ENCODE measurements around the gene CWC25.

CWC25 gene

GRCh38 chr17:38824899-38825761, at the start of gene CWC25:
TSS of gene CWC25 (minus strand) at chr17:38825321. CDS start at chr17:38825183, 138 bp downstream.
- ATAC-seq = peak; percentile 88
- TF ChIP-seq BACH2 (CRISPR knock-in tag; IDR thresholded peaks at IDR 0.05; ENCODE audit: borderline replicate concordance) (no peak), TSHZ2 (CRISPR knock-in tag; IDR thresholded peaks at IDR 0.05) (0 out of 2 replicates have a peak, but pooled peaks have one; percentile 35), ZFP3 (CRISPR knock-in tag; IDR thresholded peaks at IDR 0.05) (no peak)

GRCh38 chr17:38873640-38874380, 48.7 kb upstream of the CWC25 start:
- TF ChIP-seq ZNF8 (CRISPR knock-in tag; IDR thresholded peaks at IDR 0.05) (no peak), POU6F1 (CRISPR knock-in tag; IDR thresholded peaks at IDR 0.05; ENCODE audit: borderline replicate concordance, low read depth) (no peak), ZNF70 (CRISPR knock-in tag; IDR thresholded peaks at IDR 0.05) (no peak), ZNF565 (CRISPR knock-in tag; conservative IDR thresholded peaks at IDR 0.05; ENCODE audit: low read depth) (no peak), TSHZ2 (CRISPR knock-in tag; IDR thresholded peaks at IDR 0.05) (no peak)
- no peak for ATAC-seq

DNA sequence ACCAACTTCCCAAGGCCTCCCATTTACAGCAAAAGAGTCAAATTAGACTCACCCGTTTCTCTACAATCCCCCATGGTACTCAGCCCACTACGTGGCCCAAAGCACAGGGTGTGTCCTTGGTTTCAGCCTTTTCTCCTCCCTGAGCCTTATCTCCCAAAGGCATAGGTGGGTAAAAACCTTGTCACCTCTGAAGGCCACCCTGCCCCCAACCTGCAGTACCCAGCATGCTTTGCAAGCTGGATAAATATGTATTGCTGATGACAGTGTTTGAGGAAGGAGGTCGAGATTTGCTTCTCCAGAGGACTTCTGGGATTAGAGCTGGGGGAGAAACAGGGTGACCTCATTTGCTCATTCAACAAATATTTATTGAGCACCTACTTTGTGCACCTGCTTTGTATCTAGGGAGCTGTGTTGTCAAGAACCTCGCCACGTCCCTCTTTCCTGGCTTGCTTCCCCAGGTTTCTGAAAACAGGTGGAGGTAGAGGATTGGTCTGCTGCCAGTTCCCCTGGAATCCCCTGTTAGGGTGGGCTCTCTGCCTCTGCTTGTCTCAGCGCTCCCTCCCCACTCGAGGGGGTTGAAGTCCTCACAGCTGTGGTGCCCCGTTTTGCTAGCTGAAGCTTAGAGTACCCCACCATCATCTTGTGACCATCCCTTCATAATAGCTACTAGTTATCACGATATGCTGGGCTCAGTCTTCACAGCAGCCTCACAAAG, 47.7 kb upstream of the CWC25 start:
- no peak for ATAC-seq
- TF ChIP-seq RARB (CRISPR knock-in tag; IDR thresholded peaks at IDR 0.05) = no peak
- TF ChIP-seq CSDC2 (CRISPR knock-in tag; IDR thresholded peaks at IDR 0.05) = no peak
- no peak for TF ChIP-seq TOX (CRISPR knock-in tag; IDR thresholded peaks at IDR 0.05; ENCODE audit: borderline replicate concordance)
- TF ChIP-seq BACH2 (CRISPR knock-in tag; IDR thresholded peaks at IDR 0.05; ENCODE audit: borderline replicate concordance) = no peak
- no peak for TF ChIP-seq ISL1 (CRISPR knock-in tag; IDR thresholded peaks at IDR 0.05)

DNA sequence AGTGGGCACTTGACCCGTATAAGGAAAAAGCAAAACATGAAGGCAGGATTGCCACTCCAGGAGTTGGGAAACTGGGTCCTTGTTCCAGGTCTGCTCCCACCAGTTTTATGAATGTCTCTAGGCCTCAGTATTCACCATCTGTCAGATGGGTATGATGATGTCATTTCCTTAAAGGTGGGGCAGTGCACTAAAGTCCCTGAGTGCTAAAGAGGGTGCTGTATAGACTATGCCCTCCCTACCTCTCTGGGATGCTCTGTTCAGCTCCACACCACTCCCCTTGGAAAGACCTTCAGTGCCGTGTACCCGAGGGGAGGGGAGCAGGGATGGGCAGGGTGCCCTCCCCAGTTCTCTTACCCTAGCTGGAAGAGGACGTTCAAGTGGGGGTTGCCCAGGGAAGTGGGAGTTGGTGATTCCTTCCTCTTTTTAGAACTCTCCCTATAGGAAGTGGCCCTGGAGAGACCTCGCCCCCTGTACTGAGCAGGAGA, 46.9 kb upstream of the CWC25 start:
- no peak for ATAC-seq
- TF ChIP-seq ZNF565 (CRISPR knock-in tag; conservative IDR thresholded peaks at IDR 0.05; ENCODE audit: low read depth) (no peak), PPARA (CRISPR knock-in tag; IDR thresholded peaks at IDR 0.05; ENCODE audit: borderline replicate concordance) (no peak), RARB (CRISPR knock-in tag; IDR thresholded peaks at IDR 0.05) (no peak), CSDC2 (CRISPR knock-in tag; IDR thresholded peaks at IDR 0.05) (no peak), ESRRG (CRISPR knock-in tag; IDR thresholded peaks at IDR 0.05) (no peak), TSHZ2 (CRISPR knock-in tag; IDR thresholded peaks at IDR 0.05) (no peak), ZFP30 (CRISPR knock-in tag; IDR thresholded peaks at IDR 0.05) (no peak), GLIS3 (CRISPR knock-in tag; IDR thresholded peaks at IDR 0.05) (no peak), ZFP3 (CRISPR knock-in tag; IDR thresholded peaks at IDR 0.05) (no peak), TCF4 (CRISPR knock-in tag; IDR thresholded peaks at IDR 0.05; ENCODE audit: borderline replicate concordance) (no peak), CSRNP3 (CRISPR knock-in tag; IDR thresholded peaks at IDR 0.05) (no peak), ZC3H10 (CRISPR knock-in tag; IDR thresholded peaks at IDR 0.05) (no peak)
- TF ChIP-seq, protein P1, sequence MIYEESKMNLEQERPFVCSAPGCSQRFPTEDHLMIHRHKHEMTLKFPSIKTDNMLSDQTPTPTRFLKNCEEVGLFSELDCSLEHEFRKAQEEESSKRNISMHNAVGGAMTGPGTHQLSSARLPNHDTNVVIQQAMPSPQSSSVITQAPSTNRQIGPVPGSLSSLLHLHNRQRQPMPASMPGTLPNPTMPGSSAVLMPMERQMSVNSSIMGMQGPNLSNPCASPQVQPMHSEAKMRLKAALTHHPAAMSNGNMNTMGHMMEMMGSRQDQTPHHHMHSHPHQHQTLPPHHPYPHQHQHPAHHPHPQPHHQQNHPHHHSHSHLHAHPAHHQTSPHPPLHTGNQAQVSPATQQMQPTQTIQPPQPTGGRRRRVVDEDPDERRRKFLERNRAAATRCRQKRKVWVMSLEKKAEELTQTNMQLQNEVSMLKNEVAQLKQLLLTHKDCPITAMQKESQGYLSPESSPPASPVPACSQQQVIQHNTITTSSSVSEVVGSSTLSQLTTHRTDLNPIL (CRISPR knock-in tag; IDR thresholded peaks at IDR 0.05; ENCODE audit: low read depth) = no peak

All from SK-N-SH treated with all-trans-retinoic acid at 6 μM for 48 hours (cell line).